HCT116 (cell line): ENCODE data around the gene SNRPB. TPM values are rescaled to one million over a fixed set of nuclear protein-coding genes. Genes with fewer than 3 reads are reported as not detected.

Experiments
- ATAC-seq: fragments of 200-7000 bp; cut with Tn5 transposase; 2 replicates; pipeline ENCODE4 v1.9.1; 2020; ENCODE audit warnings: mild to moderate bottlenecking, moderate library complexity
- BruUV-seq: library from RNA; stranded (reverse); fragments of 400-500 nt; replicated peaks from 2 replicates; lab custom pipeline; 2021; lab: Mats Ljungman, UMichigan
- CTCF ChIA-PET: fragments of 300-600 bp; sonication (Branson Sonifier 250); formaldehyde crosslinking; loops from one replicate; lab custom pipeline; 2021; ENCODE audit warnings: antibody characterized with exemption; lab: Charles Lee
- POLR2A ChIA-PET: fragments of 300-600, 350-600 bp; sonication (Branson Sonifier 250); formaldehyde crosslinking; loops from one replicate; lab custom pipeline; 2021; ENCODE audit warnings: antibody characterized with exemption; lab: Charles Lee
- RAD21 ChIA-PET, 2 experiments: fragments of 300-600 bp; sonication (Branson Sonifier 250); formaldehyde crosslinking; loops; one replicate each; lab custom pipeline; 2023; ENCODE audit warnings: low total read pairs in 2 of 2; ENCODE audit not compliant: uncharacterized antibody in 2 of 2, unreplicated experiment in 2 of 2, low non-redundant PET in 1 of 2; lab: Charles Lee
- DNase-seq: peaks from one replicate; pipeline ENCODE4 v3.0.0-alpha.2; 2010; ENCODE audit warnings: low read depth, low spot score
- H2AFZ ChIP-seq: fragments of 200-600 bp; shearing (Covaris generic), sonication (generic); 2 replicates; pipeline ENCODE4 v1.6.1; 2017; ENCODE audit warnings: low read depth, mixed run types, mixed read lengths, antibody characterized with exemption, low read length; ENCODE audit not compliant: poor library complexity, severe bottlenecking
- H3K27ac ChIP-seq: 2 replicates; pipeline ENCODE4 v1.5.1; 2012; ENCODE audit warnings: low read depth, low read length
- H3K27me3 ChIP-seq: fragments of 200-600 bp; sonication (generic); 2 replicates; pipeline ENCODE4 v1.6.1; 2016; ENCODE audit warnings: mixed run types, low read length, mixed read lengths; ENCODE audit not compliant: insufficient read depth
- H3K36me3 ChIP-seq, 2 experiments: fragments of 200-500 bp in 1 of 2; fragments of 200-600 bp in 1 of 2; sonication (Bioruptor generic) in 1 of 2; sonication (generic) in 1 of 2; 2 replicates each; pipeline versions ENCODE4 v1.5.1 to v1.6.1; 2014 to 2016; ENCODE audit warnings: low read length in 2 of 2, inconsistent platforms in 1 of 2, mixed read lengths in 1 of 2, mixed run types in 1 of 2; ENCODE audit not compliant: insufficient read depth in 2 of 2, control insufficient read depth in 1 of 2
- H3K4me1 ChIP-seq, 2 experiments: fragments of 200-600 bp in 1 of 2; sonication (generic) in 1 of 2; 2 replicates each; pipeline versions ENCODE4 v1.5.1 to v1.6.1; 2012 to 2017; ENCODE audit warnings: low read length in 2 of 2, inconsistent platforms in 1 of 2, mild to moderate bottlenecking in 1 of 2, mixed read lengths in 1 of 2, mixed run types in 1 of 2, moderate library complexity in 1 of 2; ENCODE audit not compliant: insufficient read depth in 2 of 2, control insufficient read depth in 1 of 2
- H3K4me2 ChIP-seq: fragments of 200-600 bp; sonication (generic); 2 replicates; pipeline ENCODE4 v1.6.1; 2017; ENCODE audit warnings: mixed run types, low read length, mixed read lengths
- H3K4me3 ChIP-seq, 2 experiments: fragments of 200-600 bp in 1 of 2; sonication (generic) in 1 of 2; replicated peaks in 1 of 2; 2 replicates each; pipeline ENCODE4 v1.5.1; 2011 to 2016; ENCODE audit warnings: low read length in 2 of 2, control low read depth in 1 of 2, low read depth in 1 of 2, mild to moderate bottlenecking in 1 of 2, mixed read lengths in 1 of 2, mixed run types in 1 of 2
- H3K79me2 ChIP-seq: fragments of 200-600 bp; sonication (generic); 2 replicates; pipeline ENCODE4 v1.6.1; 2017; ENCODE audit warnings: mild to moderate bottlenecking, mixed run types, low read length, moderate library complexity, mixed read lengths; ENCODE audit not compliant: insufficient read depth
- H3K9ac ChIP-seq: fragments of 200-600 bp; sonication (generic); 2 replicates; pipeline ENCODE4 v1.6.1; 2016; ENCODE audit warnings: low read length, mixed read lengths
- H3K9me2 ChIP-seq: fragments of 200-600 bp; sonication (generic), shearing (Covaris generic); 2 replicates; pipeline ENCODE4 v1.6.1; 2017; ENCODE audit warnings: mixed run types, mild to moderate bottlenecking, moderate library complexity; ENCODE audit not compliant: insufficient read depth
- H3K9me3 ChIP-seq, 2 experiments: fragments of 200-500 bp in 1 of 2; fragments of 200-600 bp in 1 of 2; sonication (Bioruptor generic) in 1 of 2; sonication (generic) in 1 of 2; 2 replicates each; pipeline ENCODE4 v1.6.1; 2014 to 2017; ENCODE audit warnings: low read length in 2 of 2, mixed read lengths in 2 of 2, inconsistent platforms in 1 of 2, low read depth in 1 of 2, mild to moderate bottlenecking in 1 of 2, mixed run types in 1 of 2, moderate library complexity in 1 of 2; ENCODE audit not compliant: control insufficient read depth in 1 of 2, insufficient read depth in 1 of 2
- H4K20me1 ChIP-seq: fragments of 200-600 bp; sonication (generic), shearing (Covaris generic); 2 replicates; pipeline ENCODE4 v1.6.1; 2017; ENCODE audit warnings: mixed run types, mild to moderate bottlenecking, moderate library complexity; ENCODE audit not compliant: insufficient read depth
- CBX3 ChIP-seq: IDR thresholded peaks from 2 replicates; pipeline ENCODE4 v1.6.1; 2012; ENCODE audit warnings: low read depth
- EGR1 ChIP-seq: IDR thresholded peaks from 2 replicates; pipeline ENCODE4 v1.6.1; 2012; ENCODE audit warnings: low read depth
- ELF1 ChIP-seq: IDR thresholded peaks from 2 replicates; pipeline ENCODE4 v1.6.1; 2012; ENCODE audit warnings: low read depth, borderline replicate concordance
- EZH2 ChIP-seq: fragments of 200-600 bp; sonication (generic); IDR thresholded peaks from 2 replicates; pipeline ENCODE4 v1.6.1; 2017; ENCODE audit warnings: antibody characterized with exemption, mixed run types
- EZH2phosphoT487 ChIP-seq: fragments of 200-600 bp; IDR thresholded peaks from 2 replicates; pipeline ENCODE4 v1.6.1; 2018; ENCODE audit warnings: antibody characterized with exemption, borderline replicate concordance
- FOSL1 ChIP-seq: IDR thresholded peaks from 2 replicates; pipeline ENCODE4 v1.6.1; 2012; ENCODE audit warnings: low read depth
- JUND ChIP-seq: IDR thresholded peaks from 2 replicates; pipeline ENCODE4 v1.6.1; 2012
- POLR2A ChIP-seq: IDR thresholded peaks from 2 replicates; pipeline ENCODE4 v1.7.0; 2011; ENCODE audit warnings: borderline replicate concordance; ENCODE audit not compliant: insufficient read depth, insufficient read length; ENCODE audit errors: extremely low read depth
- POLR2AphosphoS5 ChIP-seq: IDR thresholded peaks from 2 replicates; pipeline ENCODE4 v1.6.1; 2011; ENCODE audit warnings: mild to moderate bottlenecking, low read depth, low read length, moderate library complexity
- SIN3A ChIP-seq: IDR thresholded peaks from 2 replicates; pipeline ENCODE4 v1.6.1; 2012; ENCODE audit warnings: low read depth
- TCF7L2 ChIP-seq: IDR thresholded peaks from 2 replicates; pipeline ENCODE4 v1.7.0; 2011; ENCODE audit warnings: borderline replicate concordance, inconsistent platforms; ENCODE audit not compliant: insufficient read depth, insufficient read length; ENCODE audit errors: extremely low read depth
- ZFX ChIP-seq: fragments of 450-650 bp; IDR thresholded peaks from 2 replicates; pipeline ENCODE4 v1.6.1; 2017
- ZNF274 ChIP-seq: fragments of 200-500 bp; sonication (Bioruptor generic); IDR thresholded peaks from 2 replicates; pipeline ENCODE4 v1.6.1; 2014; ENCODE audit warnings: mild to moderate bottlenecking, low read depth, low read length, inconsistent platforms
- intact Hi-C: fragments of 100-400 bp; cut with micrococcal nuclease; formaldehyde crosslinking; loops from 2 replicates; pipeline ENCODE4 v1.10.0; 2022
- total RNA-seq: library from RNA; stranded (reverse); gene quantifications from one replicate; pipeline ENCODE4 v1.2.1, GENCODE V29; 2021; ENCODE audit not compliant: unreplicated experiment
- TF ChIP-seq, protein P1 (sequence below): IDR thresholded peaks from 2 replicates; pipeline ENCODE4 v1.6.1; 2012
- TF ChIP-seq, protein P2 (sequence below), 3 experiments: fragments of 200-600 bp in 1 of 3; sonication (generic) in 1 of 3; IDR thresholded peaks in 2 of 3; conservative IDR thresholded peaks in 1 of 3; 2 replicates each; pipeline ENCODE4 v1.5.1; 2012 to 2017; ENCODE audit warnings: low read depth in 2 of 3, low read length in 2 of 3, antibody characterized with exemption in 1 of 3, borderline replicate concordance in 1 of 3, control low read depth in 1 of 3, mild to moderate bottlenecking in 1 of 3, mixed read lengths in 1 of 3, mixed run types in 1 of 3, moderate library complexity in 1 of 3; ENCODE audit not compliant: insufficient read depth in 1 of 3
- TF ChIP-seq, protein P3 (sequence below): IDR thresholded peaks from 2 replicates; pipeline ENCODE4 v1.6.1; 2011; ENCODE audit warnings: mild to moderate bottlenecking, low read length, moderate library complexity; ENCODE audit not compliant: insufficient replicate concordance; ENCODE audit errors: extremely low read depth

The SNRPB gene
- total RNA-seq, 1 experiment from 2014 or later = 469 TPM

- H3K9ac ChIP-seq = no peak overlapping the region
- peaks cover 0 to 12% of the 10 kb centered on the region in 2 experiments; a peak in 3 of 4 replicates for H3K4me1 ChIP-seq
- H3K4me3 ChIP-seq = no peak overlapping the region
- no peaks in the 10 kb centered on the region for H4K20me1 ChIP-seq
- TF ChIP-seq JUND = no peak
- no peak for TF ChIP-seq EZH2
- no peaks in the 10 kb centered on the region for H3K9me3 ChIP-seq
- H3K27me3 ChIP-seq = no peaks in the 10 kb centered on the region
- ChIA-PET CTCF (interaction anchor here (3.5 kb wide), 1 partner anchor 129 kb away, joined by 22 read pairs; no protein-coding TSS in a partner anchor), POLR2A (interaction anchor here (1.0 kb wide), 1 partner anchor 134 kb away, joined by 3 read pairs; the partner anchor contains the start of gene NOP56), RAD21 (no interaction called here)
- no TSS peak for BruUV-seq
- H3K9me2 ChIP-seq = no peaks in the 10 kb centered on the region
- intact Hi-C loops = no loop called here
- no peak overlapping the region for H3K27ac ChIP-seq
- H3K4me2 ChIP-seq = no peak overlapping the region
- ATAC-seq = no peak
- DNase-seq = no peak
- H3K79me2 ChIP-seq = no peaks in the 10 kb centered on the region
- H2AFZ ChIP-seq = no peak overlapping the region
- H3K36me3 ChIP-seq = no peaks in the 10 kb centered on the region
Measured at GRCh38 chr20:2519115-2519809, 48.7 kb upstream of the SNRPB start.

GRCh38 chr20:2518558-2518957, 48.0 kb upstream of the SNRPB start:
- ChIA-PET CTCF (interaction anchor here (1.1 kb wide), 1 partner anchor 10 kb away, joined by 3 read pairs; the partner anchor contains the start of gene ZNF343), RAD21 (no interaction called here), POLR2A (no interaction called here)
- no peaks in the 10 kb centered on the region for H3K27me3 ChIP-seq
- no peaks in the 10 kb centered on the region for H3K79me2 ChIP-seq
- no peak for ATAC-seq
- no peak overlapping the region for H3K9ac ChIP-seq
- H3K36me3 ChIP-seq = no peaks in the 10 kb centered on the region
- no peaks in the 10 kb centered on the region for H4K20me1 ChIP-seq
- H3K9me3 ChIP-seq = no peaks in the 10 kb centered on the region
- H3K4me2 ChIP-seq = no peak overlapping the region
- intact Hi-C loops = no loop called here
- H3K27ac ChIP-seq = no peak overlapping the region
- no peak overlapping the region for H3K4me3 ChIP-seq
- H2AFZ ChIP-seq = no peak overlapping the region
- peaks cover 0 to 6% of the 10 kb centered on the region in 2 experiments; a peak in 2 of 4 replicates for H3K4me1 ChIP-seq
- no TSS peak for BruUV-seq
- DNase-seq = no peak
- no peaks in the 10 kb centered on the region for H3K9me2 ChIP-seq
- TF ChIP-seq EZH2phosphoT487 (no peak), TCF7L2 (no peak), POLR2AphosphoS5 (no peak), CBX3 (no peak), JUND (no peak), ELF1 (no peak), POLR2A (no peak), ZFX (no peak), EGR1 (no peak), FOSL1 (no peak), SIN3A (no peak), ZNF274 (no peak)
- TF ChIP-seq, protein P1, sequence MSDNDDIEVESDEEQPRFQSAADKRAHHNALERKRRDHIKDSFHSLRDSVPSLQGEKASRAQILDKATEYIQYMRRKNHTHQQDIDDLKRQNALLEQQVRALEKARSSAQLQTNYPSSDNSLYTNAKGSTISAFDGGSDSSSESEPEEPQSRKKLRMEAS = no peak
- TF ChIP-seq, protein P2, sequence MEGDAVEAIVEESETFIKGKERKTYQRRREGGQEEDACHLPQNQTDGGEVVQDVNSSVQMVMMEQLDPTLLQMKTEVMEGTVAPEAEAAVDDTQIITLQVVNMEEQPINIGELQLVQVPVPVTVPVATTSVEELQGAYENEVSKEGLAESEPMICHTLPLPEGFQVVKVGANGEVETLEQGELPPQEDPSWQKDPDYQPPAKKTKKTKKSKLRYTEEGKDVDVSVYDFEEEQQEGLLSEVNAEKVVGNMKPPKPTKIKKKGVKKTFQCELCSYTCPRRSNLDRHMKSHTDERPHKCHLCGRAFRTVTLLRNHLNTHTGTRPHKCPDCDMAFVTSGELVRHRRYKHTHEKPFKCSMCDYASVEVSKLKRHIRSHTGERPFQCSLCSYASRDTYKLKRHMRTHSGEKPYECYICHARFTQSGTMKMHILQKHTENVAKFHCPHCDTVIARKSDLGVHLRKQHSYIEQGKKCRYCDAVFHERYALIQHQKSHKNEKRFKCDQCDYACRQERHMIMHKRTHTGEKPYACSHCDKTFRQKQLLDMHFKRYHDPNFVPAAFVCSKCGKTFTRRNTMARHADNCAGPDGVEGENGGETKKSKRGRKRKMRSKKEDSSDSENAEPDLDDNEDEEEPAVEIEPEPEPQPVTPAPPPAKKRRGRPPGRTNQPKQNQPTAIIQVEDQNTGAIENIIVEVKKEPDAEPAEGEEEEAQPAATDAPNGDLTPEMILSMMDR (IDR thresholded peaks at IDR 0.05 in 2 of 3, conservative IDR thresholded peaks at IDR 0.05 in 1 of 3; ENCODE audit: borderline replicate concordance in 1 of 3, insufficient read depth in 1 of 3, low read depth in 2 of 3, low read length in 2 of 3) = no peak
- TF ChIP-seq, protein P3, sequence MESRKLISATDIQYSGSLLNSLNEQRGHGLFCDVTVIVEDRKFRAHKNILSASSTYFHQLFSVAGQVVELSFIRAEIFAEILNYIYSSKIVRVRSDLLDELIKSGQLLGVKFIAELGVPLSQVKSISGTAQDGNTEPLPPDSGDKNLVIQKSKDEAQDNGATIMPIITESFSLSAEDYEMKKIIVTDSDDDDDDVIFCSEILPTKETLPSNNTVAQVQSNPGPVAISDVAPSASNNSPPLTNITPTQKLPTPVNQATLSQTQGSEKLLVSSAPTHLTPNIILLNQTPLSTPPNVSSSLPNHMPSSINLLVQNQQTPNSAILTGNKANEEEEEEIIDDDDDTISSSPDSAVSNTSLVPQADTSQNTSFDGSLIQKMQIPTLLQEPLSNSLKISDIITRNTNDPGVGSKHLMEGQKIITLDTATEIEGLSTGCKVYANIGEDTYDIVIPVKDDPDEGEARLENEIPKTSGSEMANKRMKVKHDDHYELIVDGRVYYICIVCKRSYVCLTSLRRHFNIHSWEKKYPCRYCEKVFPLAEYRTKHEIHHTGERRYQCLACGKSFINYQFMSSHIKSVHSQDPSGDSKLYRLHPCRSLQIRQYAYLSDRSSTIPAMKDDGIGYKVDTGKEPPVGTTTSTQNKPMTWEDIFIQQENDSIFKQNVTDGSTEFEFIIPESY = no peak
